SK-N-SH treated with all-trans-retinoic acid at 6 μM for 48 hours (cell line): Measurements from ENCODE around the gene APOOL.
"Not testable (repeated sequence)": the region's sequence is repeated elsewhere in the genome, so short reads cannot be mapped to it uniquely, and the experiment has no call there.

Source experiments
- ATAC-seq: fragments of 200-7000 bp; cut with Tn5 transposase; 3 replicates; pipeline ENCODE4 v1.9.1; 2020; ENCODE audit warnings: mild to moderate bottlenecking, moderate library complexity
- ARNTL ChIP-seq: fragments of 450-650 bp; formaldehyde crosslinking; IDR thresholded peaks from 2 replicates; pipeline ENCODE4 v1.5.0; 2020; ENCODE audit warnings: low read depth, mild to moderate bottlenecking, moderate library complexity, borderline replicate concordance
- BACH2 ChIP-seq: fragments of 250-450 bp; sonication (Bioruptor Pico); IDR thresholded peaks from 2 replicates; pipeline ENCODE4 v1.9.0; 2021; ENCODE audit warnings: mild to moderate bottlenecking, borderline replicate concordance
- CREB5 ChIP-seq: fragments of 250-450 bp; sonication (Bioruptor Pico); IDR thresholded peaks from 2 replicates; pipeline ENCODE4 v1.5.1; 2020; ENCODE audit warnings: low read depth, mild to moderate bottlenecking, moderate library complexity
- CSDC2 ChIP-seq: fragments of 250-450 bp; sonication (Bioruptor Pico); IDR thresholded peaks from 2 replicates; pipeline ENCODE4 v1.5.0; 2020; ENCODE audit warnings: mild to moderate bottlenecking, moderate library complexity
- CSRNP3 ChIP-seq: fragments of 250-450 bp; sonication (Bioruptor Pico); IDR thresholded peaks from 2 replicates; pipeline ENCODE4 v1.5.1; 2021; ENCODE audit warnings: mild to moderate bottlenecking, moderate library complexity
- ESRRG ChIP-seq: fragments of 250-450 bp; sonication (Bioruptor Pico); IDR thresholded peaks from 2 replicates; pipeline ENCODE4 v1.6.1; 2021; ENCODE audit warnings: mild to moderate bottlenecking
- GLIS3 ChIP-seq: fragments of 250-450 bp; sonication (Bioruptor Pico); IDR thresholded peaks from 2 replicates; pipeline ENCODE4 v1.5.0; 2020; ENCODE audit warnings: mild to moderate bottlenecking, moderate library complexity
- ISL1 ChIP-seq: fragments of 250-450 bp; sonication (Bioruptor Pico); IDR thresholded peaks from 2 replicates; pipeline ENCODE4 v2.1.2; 2022; ENCODE audit warnings: mild to moderate bottlenecking, moderate library complexity
- OSR1 ChIP-seq: fragments of 250-450 bp; sonication (Bioruptor Pico); IDR thresholded peaks from 2 replicates; pipeline ENCODE4 v1.8.0; 2022; ENCODE audit warnings: moderate library complexity, mild to moderate bottlenecking, inconsistent platforms
- POU6F1 ChIP-seq: fragments of 250-450 bp; sonication (Bioruptor Pico); IDR thresholded peaks from 2 replicates; pipeline ENCODE4 v1.8.0; 2021; ENCODE audit warnings: low read depth, mild to moderate bottlenecking, moderate library complexity, borderline replicate concordance
- PPARA ChIP-seq: fragments of 250-450 bp; sonication (Bioruptor Pico); IDR thresholded peaks from 2 replicates; pipeline ENCODE4 v1.5.0; 2020; ENCODE audit warnings: mild to moderate bottlenecking, borderline replicate concordance
- RARB ChIP-seq: fragments of 250-450 bp; sonication (Bioruptor Pico); IDR thresholded peaks from 2 replicates; pipeline ENCODE4 v1.8.0; 2021; ENCODE audit warnings: mild to moderate bottlenecking, moderate library complexity
- SNAI2 ChIP-seq: fragments of 250-450 bp; sonication (Bioruptor Pico); IDR thresholded peaks from 2 replicates; pipeline ENCODE4 v1.5.0; 2020; ENCODE audit warnings: mild to moderate bottlenecking, moderate library complexity
- TCF4 ChIP-seq: fragments of 250-450 bp; sonication (Bioruptor Pico); IDR thresholded peaks from 2 replicates; pipeline ENCODE4 v1.8.0; 2021; ENCODE audit warnings: mild to moderate bottlenecking, moderate library complexity, borderline replicate concordance
- TOX ChIP-seq: fragments of 250-450 bp; sonication (Bioruptor Pico); IDR thresholded peaks from 2 replicates; pipeline ENCODE4 v1.8.0; 2021; ENCODE audit warnings: mild to moderate bottlenecking, moderate library complexity, borderline replicate concordance
- TSHZ2 ChIP-seq: fragments of 250-450 bp; sonication (Bioruptor Pico); IDR thresholded peaks from 2 replicates; pipeline ENCODE4 v1.5.0; 2020; ENCODE audit warnings: mild to moderate bottlenecking, moderate library complexity
- ZC3H10 ChIP-seq: fragments of 250-450 bp; sonication (Bioruptor Pico); IDR thresholded peaks from 2 replicates; pipeline ENCODE4 v1.5.1; 2021; ENCODE audit warnings: mild to moderate bottlenecking, moderate library complexity
- ZFP3 ChIP-seq: fragments of 250-450 bp; sonication (Bioruptor Pico); IDR thresholded peaks from 2 replicates; pipeline ENCODE4 v1.5.0; 2020; ENCODE audit warnings: mild to moderate bottlenecking, moderate library complexity
- ZNF70 ChIP-seq: fragments of 450-650 bp; formaldehyde crosslinking; IDR thresholded peaks from 2 replicates; pipeline ENCODE4 v1.5.0; 2020; ENCODE audit warnings: mild to moderate bottlenecking, moderate library complexity
- ZNF8 ChIP-seq: fragments of 450-650 bp; formaldehyde crosslinking; IDR thresholded peaks from 2 replicates; pipeline ENCODE4 v1.5.0; 2020; ENCODE audit warnings: mild to moderate bottlenecking, moderate library complexity

Gene APOOL

GRCh38 chrX:85004255-85004654, 578 bp downstream of the APOOL start:
- ATAC-seq = peak; percentile 54
- TF ChIP-seq GLIS3 (CRISPR knock-in tag) (no peak), CSRNP3 (CRISPR knock-in tag) (no peak), TCF4 (CRISPR knock-in tag) (no peak)

GRCh38 chrX:85012098-85012497, 8.4 kb downstream of the APOOL start:
- ATAC-seq = no peak

GRCh38 chrX:85015351-85015750, 11.7 kb downstream of the APOOL start:
- ATAC-seq = not testable (repeated sequence)

More at GRCh38 chrX:85012098-85012497, 8.4 kb downstream of the APOOL start:
- TF ChIP-seq OSR1 = no peak
- TF ChIP-seq ISL1 (CRISPR knock-in tag) = no peak
- TF ChIP-seq ARNTL = no peak
- TF ChIP-seq ZNF70 = no peak
- no peak for TF ChIP-seq GLIS3 (CRISPR knock-in tag)
- TF ChIP-seq BACH2 (CRISPR knock-in tag) = no peak
- TF ChIP-seq PPARA (CRISPR knock-in tag) = no peak
- TF ChIP-seq TSHZ2 (CRISPR knock-in tag) = no peak
- no peak for TF ChIP-seq TCF4 (CRISPR knock-in tag)
- TF ChIP-seq ZC3H10 (CRISPR knock-in tag) = no peak
- no peak for TF ChIP-seq RARB

- TF ChIP-seq ESRRG (CRISPR knock-in tag) (no peak), SNAI2 (CRISPR knock-in tag) (no peak), ARNTL (no peak), OSR1 (no peak), POU6F1 (CRISPR knock-in tag) (no peak), CREB5 (CRISPR knock-in tag) (no peak), PPARA (CRISPR knock-in tag) (no peak), ZFP3 (CRISPR knock-in tag) (no peak), TCF4 (CRISPR knock-in tag) (no peak), CSRNP3 (CRISPR knock-in tag) (no peak), ZNF70 (no peak), TOX (no peak), CSDC2 (CRISPR knock-in tag) (no peak), ZNF8 (CRISPR knock-in tag) (no peak), GLIS3 (CRISPR knock-in tag) (no peak), ISL1 (CRISPR knock-in tag) (no peak)
- no peak for ATAC-seq
Measured at GRCh38 chrX:85017721-85018120, 14.0 kb downstream of the APOOL start.
